Measurements from ENCODE around the gene IGF2BP2.
"Not testable (repeated sequence)": the region's sequence is repeated elsewhere in the genome, so short reads cannot be mapped to it uniquely, and the experiment has no call there.

IGF2BP2 gene

GRCh38 chr3:185797993-185798830, 26.6 kb downstream of the IGF2BP2 start:
- DNase-seq (ENCODE audit: low spot score): no peak

GRCh38 chr3:185797108-185797881, 27.5 kb downstream of the IGF2BP2 start:
- DNase-seq (ENCODE audit: low spot score): no peak

- DNase-seq (ENCODE audit: low spot score): peak; percentile 22
Observed at GRCh38 chr3:185796431-185797107, 28.3 kb downstream of the IGF2BP2 start.

- no peak for DNase-seq (ENCODE audit: low spot score)
Observed at GRCh38 chr3:185793381-185793780, 31.5 kb downstream of the IGF2BP2 start.

GRCh38 chr3:185792955-185793354, 31.9 kb downstream of the IGF2BP2 start:
- no peak for DNase-seq (ENCODE audit: low spot score)

GRCh38 chr3:185789891-185790830, 34.7 kb downstream of the IGF2BP2 start:
- DNase-seq (ENCODE audit: low spot score): no peak

GRCh38 chr3:185789134-185789533, 35.7 kb downstream of the IGF2BP2 start:
- no peak for DNase-seq (ENCODE audit: low spot score)

GRCh38 chr3:185788292-185788691, 36.5 kb downstream of the IGF2BP2 start:
- DNase-seq (ENCODE audit: low spot score): no peak

- DNase-seq (ENCODE audit: low spot score): no peak
Observed at GRCh38 chr3:185786956-185787877, 37.6 kb downstream of the IGF2BP2 start.

GRCh38 chr3:185786258-185786657, 38.6 kb downstream of the IGF2BP2 start:
- not testable (repeated sequence) for DNase-seq (ENCODE audit: low spot score)

- DNase-seq (ENCODE audit: low spot score): no peak
Observed at GRCh38 chr3:185784317-185784716, 40.5 kb downstream of the IGF2BP2 start.

GRCh38 chr3:185781759-185782158, 43.1 kb downstream of the IGF2BP2 start:
- no peak for DNase-seq (ENCODE audit: low spot score)

GRCh38 chr3:185779461-185779860, 45.4 kb downstream of the IGF2BP2 start:
- no peak for DNase-seq (ENCODE audit: low spot score)

- DNase-seq (ENCODE audit: low spot score): no peak
Observed at GRCh38 chr3:185778821-185779220, 46.0 kb downstream of the IGF2BP2 start.

- no peak for DNase-seq (ENCODE audit: low spot score)
Observed at GRCh38 chr3:185778094-185778493, 46.7 kb downstream of the IGF2BP2 start.

- DNase-seq (ENCODE audit: low spot score): no peak
Observed at GRCh38 chr3:185770109-185770508, 54.7 kb downstream of the IGF2BP2 start.

- DNase-seq (ENCODE audit: low spot score): not testable (repeated sequence)
Observed at GRCh38 chr3:185768578-185768982, 56.3 kb downstream of the IGF2BP2 start.

GRCh38 chr3:185767002-185767688, 57.7 kb downstream of the IGF2BP2 start:
- no peak for DNase-seq (ENCODE audit: low spot score)

- DNase-seq (ENCODE audit: low spot score): no peak
Observed at GRCh38 chr3:185766329-185767001, 58.4 kb downstream of the IGF2BP2 start.

Measured in HuH-7.5 (cell line).